ENCODE data around the gene CD36.

The CD36 gene

GRCh38 chr7:80707318-80707717 lies 68.9 kb downstream of the CD36 start:
- Histone ChIP-seq H3K4me3 (ENCODE audit: control insufficient read depth in 1 of 7, extremely low read depth in 1 of 7, insufficient read depth in 4 of 7, low read depth in 2 of 7, low read length in 6 of 7) (no peak overlapping the region), H3K9me3 (ENCODE audit: control extremely low read depth in 1 of 5, control insufficient read depth in 4 of 5, insufficient read depth in 2 of 5, low read depth in 1 of 5, low read length in 4 of 5) (no peaks in the 10 kb centered on the region), H3K27ac (ENCODE audit: insufficient read depth in 1 of 2, low read depth in 1 of 2, low read length in 2 of 2, poor library complexity in 1 of 2, severe bottlenecking in 2 of 2) (no peak overlapping the region), H3K27me3 (replicated peaks in 2 of 5; ENCODE audit: control insufficient read depth in 4 of 5, insufficient read depth in 5 of 5, low read length in 4 of 5) (no peaks in the 10 kb centered on the region), H3K36me3 (ENCODE audit: control insufficient read depth in 4 of 4, insufficient read depth in 4 of 4, low read length in 3 of 4) (no peaks in the 10 kb centered on the region), H3K4me1 (ENCODE audit: control extremely low read depth in 1 of 4, control insufficient read depth in 4 of 4, insufficient read depth in 4 of 4, low read length in 3 of 4) (peaks cover 0 to 3% (median 0%) of the 10 kb centered on the region in 4 experiments)
- no peak for DNase-seq
- ChIA-PET POLR2A (no interaction called here), CTCF (no interaction called here)
- 100% methylated on average over 1 of the region's 1 CpG for WGBS (ENCODE audit: insufficient coverage)

GRCh38 chr7:80708123-80708522 lies 69.7 kb downstream of the CD36 start:
- Histone ChIP-seq H3K27ac (ENCODE audit: insufficient read depth in 1 of 2, low read depth in 1 of 2, low read length in 2 of 2, poor library complexity in 1 of 2, severe bottlenecking in 2 of 2) (no peak overlapping the region), H3K4me3 (ENCODE audit: control insufficient read depth in 1 of 7, extremely low read depth in 1 of 7, insufficient read depth in 4 of 7, low read depth in 2 of 7, low read length in 6 of 7) (no peak overlapping the region), H3K36me3 (ENCODE audit: control insufficient read depth in 4 of 4, insufficient read depth in 4 of 4, low read length in 3 of 4) (no peaks in the 10 kb centered on the region), H3K27me3 (replicated peaks in 2 of 5; ENCODE audit: control insufficient read depth in 4 of 5, insufficient read depth in 5 of 5, low read length in 4 of 5) (no peaks in the 10 kb centered on the region), H3K9me3 (ENCODE audit: control extremely low read depth in 1 of 5, control insufficient read depth in 4 of 5, insufficient read depth in 2 of 5, low read depth in 1 of 5, low read length in 4 of 5) (no peaks in the 10 kb centered on the region), H3K4me1 (ENCODE audit: control extremely low read depth in 1 of 4, control insufficient read depth in 4 of 4, insufficient read depth in 4 of 4, low read length in 3 of 4) (peaks cover 0 to 3% (median 0%) of the 10 kb centered on the region in 4 experiments)
- CTCF ChIA-PET: no interaction called here
- WGBS (ENCODE audit: insufficient coverage): no CpG with 5 or more reads among the region's 2 CpGs
- POLR2A ChIA-PET: no interaction called here
- DNase-seq: peak in 1 of 3 donors; percentile 6

GRCh38 chr7:80711531-80711930 lies 73.1 kb downstream of the CD36 start:
- WGBS (ENCODE audit: insufficient coverage): 100% methylated on average over 2 of the region's 2 CpGs
- Histone ChIP-seq H3K27me3 (replicated peaks in 2 of 5; ENCODE audit: control insufficient read depth in 4 of 5, insufficient read depth in 5 of 5, low read length in 4 of 5) (no peaks in the 10 kb centered on the region), H3K4me3 (ENCODE audit: control insufficient read depth in 1 of 7, extremely low read depth in 1 of 7, insufficient read depth in 4 of 7, low read depth in 2 of 7, low read length in 6 of 7) (no peak overlapping the region), H3K9me3 (ENCODE audit: control extremely low read depth in 1 of 5, control insufficient read depth in 4 of 5, insufficient read depth in 2 of 5, low read depth in 1 of 5, low read length in 4 of 5) (no peaks in the 10 kb centered on the region), H3K27ac (ENCODE audit: insufficient read depth in 1 of 2, low read depth in 1 of 2, low read length in 2 of 2, poor library complexity in 1 of 2, severe bottlenecking in 2 of 2) (no peak overlapping the region), H3K4me1 (ENCODE audit: control extremely low read depth in 1 of 4, control insufficient read depth in 4 of 4, insufficient read depth in 4 of 4, low read length in 3 of 4) (peaks cover 0 to 3% (median 0%) of the 10 kb centered on the region in 4 experiments), H3K36me3 (ENCODE audit: control insufficient read depth in 4 of 4, insufficient read depth in 4 of 4, low read length in 3 of 4) (no peaks in the 10 kb centered on the region)
- ChIA-PET POLR2A (no interaction called here), CTCF (no interaction called here)
- DNase-seq: no peak

- no peaks in the 10 kb centered on the region for H3K4me1 ChIP-seq (ENCODE audit: control extremely low read depth in 1 of 4, control insufficient read depth in 4 of 4, insufficient read depth in 4 of 4, low read length in 3 of 4)
- H3K27me3 ChIP-seq (replicated peaks in 2 of 5; ENCODE audit: control insufficient read depth in 4 of 5, insufficient read depth in 5 of 5, low read length in 4 of 5): no peaks in the 10 kb centered on the region
- no peaks in the 10 kb centered on the region for H3K9me3 ChIP-seq (ENCODE audit: control extremely low read depth in 1 of 5, control insufficient read depth in 4 of 5, insufficient read depth in 2 of 5, low read depth in 1 of 5, low read length in 4 of 5)
- ChIA-PET POLR2A (no interaction called here), CTCF (no interaction called here)
- DNase-seq: no peak
- no peak overlapping the region for H3K4me3 ChIP-seq (ENCODE audit: control insufficient read depth in 1 of 7, extremely low read depth in 1 of 7, insufficient read depth in 4 of 7, low read depth in 2 of 7, low read length in 6 of 7)
- H3K27ac ChIP-seq (ENCODE audit: insufficient read depth in 1 of 2, low read depth in 1 of 2, low read length in 2 of 2, poor library complexity in 1 of 2, severe bottlenecking in 2 of 2): no peak overlapping the region
- WGBS (ENCODE audit: insufficient coverage): no CpG with 5 or more reads among the region's 3 CpGs
- H3K36me3 ChIP-seq (ENCODE audit: control insufficient read depth in 4 of 4, insufficient read depth in 4 of 4, low read length in 3 of 4): no peaks in the 10 kb centered on the region
Observed at GRCh38 chr7:80719261-80719660, 80.8 kb downstream of the CD36 start.

GRCh38 chr7:80720146-80720545 lies 81.7 kb downstream of the CD36 start:
- no peak overlapping the region for H3K27ac ChIP-seq (ENCODE audit: insufficient read depth in 1 of 2, low read depth in 1 of 2, low read length in 2 of 2, poor library complexity in 1 of 2, severe bottlenecking in 2 of 2)

GRCh38 chr7:80721883-80722615 lies 83.6 kb downstream of the CD36 start:
- ChIA-PET POLR2A (no interaction called here), CTCF (no interaction called here)
- peak in 1 of 3 donors; percentile 5 for DNase-seq
- Histone ChIP-seq H3K27me3 (replicated peaks in 2 of 5; ENCODE audit: control insufficient read depth in 4 of 5, insufficient read depth in 5 of 5, low read length in 4 of 5) (no peaks in the 10 kb centered on the region), H3K36me3 (ENCODE audit: control insufficient read depth in 4 of 4, insufficient read depth in 4 of 4, low read length in 3 of 4) (no peaks in the 10 kb centered on the region), H3K27ac (ENCODE audit: insufficient read depth in 1 of 2, low read depth in 1 of 2, low read length in 2 of 2, poor library complexity in 1 of 2, severe bottlenecking in 2 of 2) (no peak overlapping the region), H3K4me3 (ENCODE audit: control insufficient read depth in 1 of 7, extremely low read depth in 1 of 7, insufficient read depth in 4 of 7, low read depth in 2 of 7, low read length in 6 of 7) (no peak overlapping the region), H3K4me1 (ENCODE audit: control extremely low read depth in 1 of 4, control insufficient read depth in 4 of 4, insufficient read depth in 4 of 4, low read length in 3 of 4) (no peaks in the 10 kb centered on the region), H3K9me3 (ENCODE audit: control extremely low read depth in 1 of 5, control insufficient read depth in 4 of 5, insufficient read depth in 2 of 5, low read depth in 1 of 5, low read length in 4 of 5) (no peaks in the 10 kb centered on the region)
- 100% methylated on average over 1 of the region's 3 CpGs for WGBS (ENCODE audit: insufficient coverage)

More at GRCh38 chr7:80720146-80720545, 81.7 kb downstream of the CD36 start:
- Histone ChIP-seq H3K4me1 (ENCODE audit: control extremely low read depth in 1 of 4, control insufficient read depth in 4 of 4, insufficient read depth in 4 of 4, low read length in 3 of 4) (no peaks in the 10 kb centered on the region), H3K36me3 (ENCODE audit: control insufficient read depth in 4 of 4, insufficient read depth in 4 of 4, low read length in 3 of 4) (no peaks in the 10 kb centered on the region), H3K27me3 (replicated peaks in 2 of 5; ENCODE audit: control insufficient read depth in 4 of 5, insufficient read depth in 5 of 5, low read length in 4 of 5) (no peaks in the 10 kb centered on the region), H3K4me3 (ENCODE audit: control insufficient read depth in 1 of 7, extremely low read depth in 1 of 7, insufficient read depth in 4 of 7, low read depth in 2 of 7, low read length in 6 of 7) (no peak overlapping the region), H3K9me3 (ENCODE audit: control extremely low read depth in 1 of 5, control insufficient read depth in 4 of 5, insufficient read depth in 2 of 5, low read depth in 1 of 5, low read length in 4 of 5) (no peaks in the 10 kb centered on the region)
- CTCF ChIA-PET: no interaction called here
- WGBS (ENCODE audit: insufficient coverage): 100% methylated on average over 3 of the region's 3 CpGs
- DNase-seq: no peak
- POLR2A ChIA-PET: no interaction called here

- H3K9me3 ChIP-seq (ENCODE audit: control extremely low read depth in 1 of 5, control insufficient read depth in 4 of 5, insufficient read depth in 2 of 5, low read depth in 1 of 5, low read length in 4 of 5): no peaks in the 10 kb centered on the region
Observed at GRCh38 chr7:80722616-80723195, 84.3 kb downstream of the CD36 start.

More at GRCh38 chr7:80722616-80723195, 84.3 kb downstream of the CD36 start:
- POLR2A ChIA-PET: interaction anchor here (0.6 kb wide), 1 partner anchor 1426 kb away, joined by 3 read pairs; no protein-coding TSS in a partner anchor
- Histone ChIP-seq H3K4me3 (ENCODE audit: control insufficient read depth in 1 of 7, extremely low read depth in 1 of 7, insufficient read depth in 4 of 7, low read depth in 2 of 7, low read length in 6 of 7) (no peak overlapping the region), H3K36me3 (ENCODE audit: control insufficient read depth in 4 of 4, insufficient read depth in 4 of 4, low read length in 3 of 4) (no peaks in the 10 kb centered on the region), H3K27me3 (replicated peaks in 2 of 5; ENCODE audit: control insufficient read depth in 4 of 5, insufficient read depth in 5 of 5, low read length in 4 of 5) (no peaks in the 10 kb centered on the region), H3K4me1 (ENCODE audit: control extremely low read depth in 1 of 4, control insufficient read depth in 4 of 4, insufficient read depth in 4 of 4, low read length in 3 of 4) (no peaks in the 10 kb centered on the region), H3K27ac (ENCODE audit: insufficient read depth in 1 of 2, low read depth in 1 of 2, low read length in 2 of 2, poor library complexity in 1 of 2, severe bottlenecking in 2 of 2) (no peak overlapping the region)
- no peak for DNase-seq
- CTCF ChIA-PET: no interaction called here
- WGBS (ENCODE audit: insufficient coverage): 95% methylated on average over 3 of the region's 3 CpGs
